Panc1 (cell line): ENCODE results near the gene CCDC78. TPM values are rescaled to one million over a fixed set of nuclear protein-coding genes. Genes with fewer than 3 reads are reported as not detected.

Experiments
- ATAC-seq: fragments of 200-7000 bp; cut with Tn5 transposase; 2 replicates; pipeline ENCODE4 v1.9.1; 2020; ENCODE audit warnings: mild to moderate bottlenecking, moderate library complexity
- BruUV-seq: library from RNA; stranded (reverse); fragments of 400-500 nt; replicated peaks from 2 replicates; lab custom pipeline; 2021; lab: Mats Ljungman, UMichigan
- CTCF ChIA-PET: fragments of 300-600 bp; sonication (Branson Sonifier 250); formaldehyde crosslinking; loops from one replicate; lab custom pipeline; 2022; ENCODE audit warnings: antibody characterized with exemption; lab: Charles Lee
- POLR2A ChIA-PET: fragments of 300-600 bp; sonication (Branson Sonifier 250); formaldehyde crosslinking; loops from one replicate; lab custom pipeline; 2022; ENCODE audit warnings: antibody characterized with exemption; lab: Charles Lee
- DNase-seq: peaks from one replicate; pipeline ENCODE4 v3.0.0-alpha.2; 2010; ENCODE audit warnings: low read depth, low spot score
- H3K27ac ChIP-seq: 2 replicates; pipeline ENCODE4 v1.5.1; 2011; ENCODE audit warnings: mild to moderate bottlenecking, low read length, inconsistent platforms
- H3K27me3 ChIP-seq: fragments of 200-500 bp; sonication (Bioruptor generic); 2 replicates; pipeline ENCODE4 v1.6.0; 2014; ENCODE audit warnings: low read length, inconsistent platforms; ENCODE audit not compliant: control insufficient read depth, insufficient read depth
- H3K36me3 ChIP-seq: fragments of 200-500 bp; sonication (Bioruptor generic); 2 replicates; pipeline ENCODE4 v1.5.1; 2014; ENCODE audit warnings: inconsistent platforms, mild to moderate bottlenecking, low read length, moderate library complexity; ENCODE audit not compliant: control insufficient read depth, insufficient read depth
- H3K4me1 ChIP-seq: 2 replicates; pipeline ENCODE4 v1.5.1; 2011; ENCODE audit warnings: inconsistent platforms, mild to moderate bottlenecking, low read length, moderate library complexity; ENCODE audit not compliant: control insufficient read depth, insufficient read depth
- H3K4me3 ChIP-seq, 2 experiments: 2 replicates each; pipeline ENCODE4 v1.5.1; 2011 to 2012; ENCODE audit warnings: low read depth in 2 of 2, low read length in 2 of 2, mild to moderate bottlenecking in 2 of 2, inconsistent platforms in 1 of 2, moderate library complexity in 1 of 2
- H3K9me3 ChIP-seq: fragments of 200-500 bp; sonication (Bioruptor generic); 2 replicates; pipeline ENCODE4 v1.5.1; 2014; ENCODE audit warnings: low read depth, mild to moderate bottlenecking, inconsistent platforms, low read length, moderate library complexity; ENCODE audit not compliant: control insufficient read depth, insufficient read depth
- POLR2AphosphoS5 ChIP-seq: IDR thresholded peaks from 2 replicates; pipeline ENCODE4 v1.6.1; 2012; ENCODE audit warnings: mild to moderate bottlenecking, low read depth, low read length, moderate library complexity
- REST ChIP-seq, 2 experiments: IDR thresholded peaks; 2 replicates each; pipeline ENCODE4 v1.6.1; 2011 to 2012; ENCODE audit warnings: low read depth in 2 of 2, control low read depth in 1 of 2, low read length in 1 of 2, mild to moderate bottlenecking in 1 of 2, moderate library complexity in 1 of 2; ENCODE audit not compliant: insufficient read depth in 1 of 2
- SIN3A ChIP-seq: IDR thresholded peaks from 2 replicates; pipeline ENCODE4 v1.6.1; 2012; ENCODE audit warnings: low read depth, mild to moderate bottlenecking, low read length, moderate library complexity, borderline replicate concordance; ENCODE audit not compliant: insufficient read depth
- TCF7L2 ChIP-seq: IDR thresholded peaks from 2 replicates; pipeline ENCODE4 v1.6.1; 2011; ENCODE audit warnings: mild to moderate bottlenecking, low read depth, low read length, inconsistent platforms
- in situ Hi-C: cut with HindIII; loops from 2 replicates; pipeline ENCODE4 v1.10.0; 2016; ENCODE audit warnings: low sequenced_read_pairs, low pct_unique_long_range_greater_than_20kb
- intact Hi-C: fragments of 100-400 bp; cut with micrococcal nuclease; formaldehyde crosslinking; loops from one replicate; pipeline ENCODE4 v1.10.0; 2022; ENCODE audit not compliant: unreplicated experiment
- total RNA-seq: library from RNA; stranded (reverse); gene quantifications from one replicate; pipeline ENCODE4 v1.2.1, GENCODE V29; 2021; ENCODE audit not compliant: unreplicated experiment
- TF ChIP-seq, protein P1 (sequence below): fragments of 450-650 bp; IDR thresholded peaks from 2 replicates; pipeline ENCODE4 v1.5.1; 2017; ENCODE audit warnings: mild to moderate bottlenecking

The CCDC78 gene
- total RNA-seq, 1 experiment from 2014 or later = 18.2 TPM

DNA sequence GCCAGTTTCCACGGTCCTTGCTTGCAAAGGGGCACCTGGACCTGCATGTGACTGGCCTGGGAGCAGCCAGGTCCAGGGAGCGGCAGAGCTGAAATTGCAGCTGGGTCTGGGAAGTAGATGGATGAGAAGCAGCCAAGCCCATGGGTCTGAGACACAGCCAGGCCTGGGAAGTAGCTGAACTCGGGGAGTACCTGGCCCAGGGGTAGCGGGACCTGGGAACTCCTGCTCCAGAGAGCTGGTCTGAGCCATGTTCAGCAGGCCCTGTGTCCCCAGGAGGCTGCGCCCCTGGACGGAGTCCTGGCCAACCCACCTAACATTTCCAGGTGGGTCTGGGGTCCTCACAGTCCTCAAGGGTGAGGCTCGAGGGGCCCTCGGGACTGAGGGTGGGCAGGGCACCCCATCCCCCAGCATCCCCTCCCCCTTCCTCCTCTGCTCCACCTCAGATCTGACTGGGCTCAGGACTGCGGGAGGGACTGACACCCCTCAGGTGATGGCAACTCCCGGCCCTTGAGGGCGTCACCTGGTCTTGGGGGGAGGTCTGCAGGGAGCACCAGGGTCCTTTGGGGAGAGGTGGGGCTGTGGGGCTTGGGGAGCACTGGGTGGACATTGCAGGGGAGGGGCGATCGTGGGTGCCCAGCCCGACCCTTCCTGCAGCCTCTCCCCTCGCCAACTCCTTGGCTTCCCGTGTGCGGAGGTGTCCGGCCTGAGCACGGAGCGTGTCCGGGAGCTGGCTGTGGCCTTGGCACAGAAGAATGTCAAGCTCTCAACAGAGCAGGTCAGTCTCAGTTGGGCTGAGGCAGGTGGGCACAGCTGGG is 37.3 kb upstream of the CCDC78 start:
- intact Hi-C loops (no loop called here), in situ Hi-C loops (no loop called here)
- Histone ChIP-seq H3K36me3 (no peaks in the 10 kb centered on the region), H3K27me3 (no peaks in the 10 kb centered on the region), H3K27ac (no peak overlapping the region), H3K4me1 (peaks cover 18% of the 10 kb centered on the region), H3K4me3 (no peak overlapping the region), H3K9me3 (no peaks in the 10 kb centered on the region)
- no TSS peak for BruUV-seq
- no peak for DNase-seq
- ChIA-PET POLR2A (no interaction called here), CTCF (no interaction called here)
- peak; percentile 27 for ATAC-seq
- no peak for TF ChIP-seq POLR2AphosphoS5

GRCh38 chr16:762595-763268 is 36.5 kb upstream of the CCDC78 start:
- no peak for TF ChIP-seq SIN3A
- no peak for TF ChIP-seq REST (IDR thresholded peaks at IDR 0.05; ENCODE audit: insufficient read depth in 1 of 2, low read depth in 2 of 2, low read length in 1 of 2)
- TF ChIP-seq, protein P1, sequence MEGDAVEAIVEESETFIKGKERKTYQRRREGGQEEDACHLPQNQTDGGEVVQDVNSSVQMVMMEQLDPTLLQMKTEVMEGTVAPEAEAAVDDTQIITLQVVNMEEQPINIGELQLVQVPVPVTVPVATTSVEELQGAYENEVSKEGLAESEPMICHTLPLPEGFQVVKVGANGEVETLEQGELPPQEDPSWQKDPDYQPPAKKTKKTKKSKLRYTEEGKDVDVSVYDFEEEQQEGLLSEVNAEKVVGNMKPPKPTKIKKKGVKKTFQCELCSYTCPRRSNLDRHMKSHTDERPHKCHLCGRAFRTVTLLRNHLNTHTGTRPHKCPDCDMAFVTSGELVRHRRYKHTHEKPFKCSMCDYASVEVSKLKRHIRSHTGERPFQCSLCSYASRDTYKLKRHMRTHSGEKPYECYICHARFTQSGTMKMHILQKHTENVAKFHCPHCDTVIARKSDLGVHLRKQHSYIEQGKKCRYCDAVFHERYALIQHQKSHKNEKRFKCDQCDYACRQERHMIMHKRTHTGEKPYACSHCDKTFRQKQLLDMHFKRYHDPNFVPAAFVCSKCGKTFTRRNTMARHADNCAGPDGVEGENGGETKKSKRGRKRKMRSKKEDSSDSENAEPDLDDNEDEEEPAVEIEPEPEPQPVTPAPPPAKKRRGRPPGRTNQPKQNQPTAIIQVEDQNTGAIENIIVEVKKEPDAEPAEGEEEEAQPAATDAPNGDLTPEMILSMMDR = no peak
- TF ChIP-seq TCF7L2 = no peak
- TF ChIP-seq POLR2AphosphoS5 = no peak
- ChIA-PET CTCF (no interaction called here), POLR2A (no interaction called here)
- ATAC-seq = peak; percentile 37
- H3K27ac ChIP-seq = no peak overlapping the region
- H3K9me3 ChIP-seq = no peaks in the 10 kb centered on the region
- DNase-seq = no peak
- BruUV-seq = no TSS peak
- no peaks in the 10 kb centered on the region for H3K27me3 ChIP-seq
- peaks cover 18% of the 10 kb centered on the region for H3K4me1 ChIP-seq
- H3K36me3 ChIP-seq = no peaks in the 10 kb centered on the region
- H3K4me3 ChIP-seq = no peak overlapping the region
- intact Hi-C loops (no loop called here), in situ Hi-C loops (no loop called here)
